Measurements from ENCODE around the gene SYT15.
"Not testable (repeated sequence)": the region's sequence is repeated elsewhere in the genome, so short reads cannot be mapped to it uniquely, and the experiment has no call there.

The SYT15 gene

GRCh38 chr10:46629805-46630204 is 50.9 kb downstream of the SYT15 start:
- H3K27me3 ChIP-seq (ENCODE audit: control insufficient read depth in 1 of 2, insufficient read depth in 2 of 2, low read length in 2 of 2); H3K4me1 ChIP-seq (ENCODE audit: control insufficient read depth in 1 of 2, insufficient read depth in 2 of 2, low read length in 2 of 2); H3K9ac ChIP-seq (ENCODE audit: low read depth in 1 of 2, low read length in 2 of 2); H3K4me3 ChIP-seq (ENCODE audit: low read depth in 1 of 2, low read length in 2 of 2); H3K36me3 ChIP-seq (ENCODE audit: control insufficient read depth in 1 of 2, insufficient read depth in 2 of 2, low read length in 2 of 2); H3K27ac ChIP-seq (ENCODE audit: low read depth, low read length); H3K9me3 ChIP-seq (ENCODE audit: control insufficient read depth in 1 of 2, low read length in 2 of 2): not testable (repeated sequence)

- H3K27ac ChIP-seq (ENCODE audit: low read depth, low read length); H3K9me3 ChIP-seq (ENCODE audit: control insufficient read depth in 1 of 2, low read length in 2 of 2); H3K4me1 ChIP-seq (ENCODE audit: control insufficient read depth in 1 of 2, insufficient read depth in 2 of 2, low read length in 2 of 2); H3K27me3 ChIP-seq (ENCODE audit: control insufficient read depth in 1 of 2, insufficient read depth in 2 of 2, low read length in 2 of 2); H3K4me3 ChIP-seq (ENCODE audit: low read depth in 1 of 2, low read length in 2 of 2); H3K9ac ChIP-seq (ENCODE audit: low read depth in 1 of 2, low read length in 2 of 2); H3K36me3 ChIP-seq (ENCODE audit: control insufficient read depth in 1 of 2, insufficient read depth in 2 of 2, low read length in 2 of 2): not testable (repeated sequence)
Observed at GRCh38 chr10:46630816-46631215, 51.9 kb downstream of the SYT15 start.

GRCh38 chr10:46631683-46632082 is 52.8 kb downstream of the SYT15 start:
- H3K27ac ChIP-seq (ENCODE audit: low read depth, low read length); H3K9ac ChIP-seq (ENCODE audit: low read depth in 1 of 2, low read length in 2 of 2); H3K4me3 ChIP-seq (ENCODE audit: low read depth in 1 of 2, low read length in 2 of 2); H3K27me3 ChIP-seq (ENCODE audit: control insufficient read depth in 1 of 2, insufficient read depth in 2 of 2, low read length in 2 of 2); H3K4me1 ChIP-seq (ENCODE audit: control insufficient read depth in 1 of 2, insufficient read depth in 2 of 2, low read length in 2 of 2); H3K36me3 ChIP-seq (ENCODE audit: control insufficient read depth in 1 of 2, insufficient read depth in 2 of 2, low read length in 2 of 2); H3K9me3 ChIP-seq (ENCODE audit: control insufficient read depth in 1 of 2, low read length in 2 of 2): not testable (repeated sequence)

GRCh38 chr10:46634698-46635097 is 55.8 kb downstream of the SYT15 start:
- H3K36me3 ChIP-seq (ENCODE audit: control insufficient read depth in 1 of 2, insufficient read depth in 2 of 2, low read length in 2 of 2); H3K4me1 ChIP-seq (ENCODE audit: control insufficient read depth in 1 of 2, insufficient read depth in 2 of 2, low read length in 2 of 2); H3K4me3 ChIP-seq (ENCODE audit: low read depth in 1 of 2, low read length in 2 of 2); H3K9me3 ChIP-seq (ENCODE audit: control insufficient read depth in 1 of 2, low read length in 2 of 2); H3K27me3 ChIP-seq (ENCODE audit: control insufficient read depth in 1 of 2, insufficient read depth in 2 of 2, low read length in 2 of 2); H3K9ac ChIP-seq (ENCODE audit: low read depth in 1 of 2, low read length in 2 of 2); H3K27ac ChIP-seq (ENCODE audit: low read depth, low read length): not testable (repeated sequence)

- not testable (repeated sequence) for H3K36me3 ChIP-seq (ENCODE audit: control insufficient read depth in 1 of 2, insufficient read depth in 2 of 2, low read length in 2 of 2); H3K9ac ChIP-seq (ENCODE audit: low read depth in 1 of 2, low read length in 2 of 2); H3K9me3 ChIP-seq (ENCODE audit: control insufficient read depth in 1 of 2, low read length in 2 of 2); H3K27ac ChIP-seq (ENCODE audit: low read depth, low read length); H3K4me1 ChIP-seq (ENCODE audit: control insufficient read depth in 1 of 2, insufficient read depth in 2 of 2, low read length in 2 of 2); H3K4me3 ChIP-seq (ENCODE audit: low read depth in 1 of 2, low read length in 2 of 2); H3K27me3 ChIP-seq (ENCODE audit: control insufficient read depth in 1 of 2, insufficient read depth in 2 of 2, low read length in 2 of 2)
Observed at GRCh38 chr10:46635364-46635959, 56.5 kb downstream of the SYT15 start.

GRCh38 chr10:46640005-46640404 is 61.1 kb downstream of the SYT15 start:
- not testable (repeated sequence) for H3K9me3 ChIP-seq (ENCODE audit: control insufficient read depth in 1 of 2, low read length in 2 of 2); H3K9ac ChIP-seq (ENCODE audit: low read depth in 1 of 2, low read length in 2 of 2); H3K27me3 ChIP-seq (ENCODE audit: control insufficient read depth in 1 of 2, insufficient read depth in 2 of 2, low read length in 2 of 2)

More at GRCh38 chr10:46640005-46640404, 61.1 kb downstream of the SYT15 start:
- H3K27ac ChIP-seq (ENCODE audit: low read depth, low read length); H3K36me3 ChIP-seq (ENCODE audit: control insufficient read depth in 1 of 2, insufficient read depth in 2 of 2, low read length in 2 of 2); H3K4me3 ChIP-seq (ENCODE audit: low read depth in 1 of 2, low read length in 2 of 2); H3K4me1 ChIP-seq (ENCODE audit: control insufficient read depth in 1 of 2, insufficient read depth in 2 of 2, low read length in 2 of 2): not testable (repeated sequence)
